GM19238 (cell line): Measurements from ENCODE around the gene RBM28.
"Not testable (repeated sequence)": the region's sequence is repeated elsewhere in the genome, so short reads cannot be mapped to it uniquely, and the experiment has no call there.

Experiments
- DNase-seq: peaks from one replicate; pipeline ENCODE4 v3.0.0; 2011; ENCODE audit warnings: low spot score; ENCODE audit not compliant: insufficient read length

The RBM28 gene

GRCh38 chr7:128287556-128287955, 56.2 kb downstream of the RBM28 start:
- no peak for DNase-seq

- no peak for DNase-seq
Measured at GRCh38 chr7:128284102-128284501, 59.6 kb downstream of the RBM28 start.

- DNase-seq: no peak
Measured at GRCh38 chr7:128281605-128282380, 61.9 kb downstream of the RBM28 start.

GRCh38 chr7:128280451-128280850, 63.3 kb downstream of the RBM28 start:
- DNase-seq: not testable (repeated sequence)

- DNase-seq: no peak
Measured at GRCh38 chr7:128279124-128279713, 64.5 kb downstream of the RBM28 start.

- no peak for DNase-seq
Measured at GRCh38 chr7:128278366-128278765, 65.3 kb downstream of the RBM28 start.

GRCh38 chr7:128275681-128276080, 68.0 kb downstream of the RBM28 start:
- no peak for DNase-seq

GRCh38 chr7:128274884-128275603, 68.7 kb downstream of the RBM28 start:
- DNase-seq: no peak

- DNase-seq: no peak
Measured at GRCh38 chr7:128274246-128274883, 69.3 kb downstream of the RBM28 start.

- DNase-seq: no peak
Measured at GRCh38 chr7:128271942-128272481, 71.7 kb downstream of the RBM28 start.

GRCh38 chr7:128271471-128271941, 72.2 kb downstream of the RBM28 start:
- DNase-seq: no peak

- DNase-seq: no peak
Measured at GRCh38 chr7:128270826-128271272, 72.9 kb downstream of the RBM28 start.

- DNase-seq: no peak
Measured at GRCh38 chr7:128268233-128268632, 75.5 kb downstream of the RBM28 start.

- no peak for DNase-seq
Measured at GRCh38 chr7:128267595-128267924, 76.1 kb downstream of the RBM28 start.

GRCh38 chr7:128266883-128267594, 76.7 kb downstream of the RBM28 start:
- no peak for DNase-seq

GRCh38 chr7:128266529-128266882, 77.2 kb downstream of the RBM28 start:
- no peak for DNase-seq

- no peak for DNase-seq
Measured at GRCh38 chr7:128265906-128266300, 77.8 kb downstream of the RBM28 start.

GRCh38 chr7:128265156-128265905, 78.4 kb downstream of the RBM28 start:
- no peak for DNase-seq

- DNase-seq: no peak
Measured at GRCh38 chr7:128264477-128264876, 79.2 kb downstream of the RBM28 start.

GRCh38 chr7:128263420-128263819, 80.3 kb downstream of the RBM28 start:
- no peak for DNase-seq
